Loucy (cell line): ENCODE results near the gene RBM44.
"Not testable (repeated sequence)": the region's sequence is repeated elsewhere in the genome, so short reads cannot be mapped to it uniquely, and the experiment has no call there.

ENCODE experiments used
- H2AFZ ChIP-seq: fragments of 200-600 bp; sonication (generic); 2 replicates; pipeline ENCODE4 v1.6.0; 2016; ENCODE audit warnings: antibody characterized with exemption, mild to moderate bottlenecking, low read length, moderate library complexity
- H3F3A ChIP-seq: fragments of 200-600 bp; 2 replicates; pipeline ENCODE4 v1.6.0; 2016; ENCODE audit warnings: antibody characterized with exemption, low read depth, mild to moderate bottlenecking
- H3K27me3 ChIP-seq: fragments of 200-600 bp; sonication (generic); 2 replicates; pipeline ENCODE4 v1.6.1; 2014; ENCODE audit warnings: low read length, mild to moderate bottlenecking; ENCODE audit not compliant: insufficient read depth, poor library complexity, severe bottlenecking
- H3K36me3 ChIP-seq: fragments of 200-600 bp; sonication (generic); 2 replicates; pipeline ENCODE4 v1.6.1; 2016; ENCODE audit warnings: low read length; ENCODE audit not compliant: insufficient read depth
- H3K4me1 ChIP-seq: fragments of 200-600 bp; sonication (generic); 2 replicates; pipeline ENCODE4 v1.5.1; 2014; ENCODE audit warnings: low read length, mild to moderate bottlenecking; ENCODE audit not compliant: insufficient read depth, poor library complexity, severe bottlenecking
- H3K4me2 ChIP-seq: fragments of 200-600 bp; sonication (generic); 2 replicates; pipeline ENCODE4 v1.6.0; 2014; ENCODE audit warnings: antibody characterized with exemption, low read length, low read depth, mild to moderate bottlenecking; ENCODE audit not compliant: poor library complexity, severe bottlenecking
- H3K4me3 ChIP-seq: fragments of 200-600 bp; sonication (generic); 2 replicates; pipeline ENCODE4 v1.5.1; 2014; ENCODE audit warnings: low read length, mild to moderate bottlenecking, mixed read lengths; ENCODE audit not compliant: poor library complexity, severe bottlenecking
- H3K79me2 ChIP-seq: fragments of 200-600 bp; sonication (generic); 2 replicates; pipeline ENCODE4 v1.6.1; 2014; ENCODE audit warnings: low read length; ENCODE audit not compliant: insufficient read depth
- H3K9ac ChIP-seq: fragments of 200-600 bp; sonication (generic); 2 replicates; pipeline ENCODE4 v1.6.0; 2014; ENCODE audit warnings: mild to moderate bottlenecking, low read depth, low read length, moderate library complexity; ENCODE audit not compliant: poor library complexity, severe bottlenecking
- H3K9me2 ChIP-seq: fragments of 200-600 bp; sonication (generic); replicated peaks from 2 replicates; pipeline ENCODE4 v1.6.1; 2016; ENCODE audit warnings: low read depth, low read length, mixed read lengths
- H3K9me3 ChIP-seq: fragments of 200-600 bp; sonication (generic); 2 replicates; pipeline ENCODE4 v1.6.1; 2014; ENCODE audit warnings: mild to moderate bottlenecking, antibody characterized with exemption, low read length, low read depth; ENCODE audit not compliant: insufficient read depth
- H4K20me1 ChIP-seq: fragments of 200-600 bp; sonication (generic); 2 replicates; pipeline ENCODE4 v1.6.0; 2014; ENCODE audit warnings: antibody characterized with exemption, low read length, mild to moderate bottlenecking; ENCODE audit not compliant: insufficient read depth, poor library complexity, severe bottlenecking
- EZH2phosphoT487 ChIP-seq: fragments of 200-600 bp; IDR thresholded peaks from 2 replicates; pipeline ENCODE4 v1.6.1; 2018; ENCODE audit warnings: antibody characterized with exemption, mild to moderate bottlenecking, moderate library complexity, borderline replicate concordance
- TF ChIP-seq, protein P1 (sequence below): fragments of 200-600 bp; sonication (generic); conservative IDR thresholded peaks from 2 replicates; pipeline ENCODE4 v1.5.1; 2014; ENCODE audit warnings: mild to moderate bottlenecking, antibody characterized with exemption, low read length

Gene RBM44

GRCh38 chr2:237835372-237835771 lies 36.8 kb downstream of the RBM44 start:
- Histone ChIP-seq H3K9me2 (no peaks in the 10 kb centered on the region), H3K4me2 (no peak overlapping the region), H3K36me3 (no peaks in the 10 kb centered on the region), H3K9ac (no peak overlapping the region), H4K20me1 (no peaks in the 10 kb centered on the region), H2AFZ (no peak overlapping the region), H3K27me3 (no peaks in the 10 kb centered on the region), H3K4me1 (peaks cover 21% of the 10 kb centered on the region), H3K4me3 (no peak overlapping the region), H3K79me2 (no peaks in the 10 kb centered on the region), H3F3A (no peaks in the 10 kb centered on the region), H3K9me3 (no peaks in the 10 kb centered on the region)
- TF ChIP-seq EZH2phosphoT487 = no peak
- TF ChIP-seq, protein P1, sequence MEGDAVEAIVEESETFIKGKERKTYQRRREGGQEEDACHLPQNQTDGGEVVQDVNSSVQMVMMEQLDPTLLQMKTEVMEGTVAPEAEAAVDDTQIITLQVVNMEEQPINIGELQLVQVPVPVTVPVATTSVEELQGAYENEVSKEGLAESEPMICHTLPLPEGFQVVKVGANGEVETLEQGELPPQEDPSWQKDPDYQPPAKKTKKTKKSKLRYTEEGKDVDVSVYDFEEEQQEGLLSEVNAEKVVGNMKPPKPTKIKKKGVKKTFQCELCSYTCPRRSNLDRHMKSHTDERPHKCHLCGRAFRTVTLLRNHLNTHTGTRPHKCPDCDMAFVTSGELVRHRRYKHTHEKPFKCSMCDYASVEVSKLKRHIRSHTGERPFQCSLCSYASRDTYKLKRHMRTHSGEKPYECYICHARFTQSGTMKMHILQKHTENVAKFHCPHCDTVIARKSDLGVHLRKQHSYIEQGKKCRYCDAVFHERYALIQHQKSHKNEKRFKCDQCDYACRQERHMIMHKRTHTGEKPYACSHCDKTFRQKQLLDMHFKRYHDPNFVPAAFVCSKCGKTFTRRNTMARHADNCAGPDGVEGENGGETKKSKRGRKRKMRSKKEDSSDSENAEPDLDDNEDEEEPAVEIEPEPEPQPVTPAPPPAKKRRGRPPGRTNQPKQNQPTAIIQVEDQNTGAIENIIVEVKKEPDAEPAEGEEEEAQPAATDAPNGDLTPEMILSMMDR = no peak

DNA sequence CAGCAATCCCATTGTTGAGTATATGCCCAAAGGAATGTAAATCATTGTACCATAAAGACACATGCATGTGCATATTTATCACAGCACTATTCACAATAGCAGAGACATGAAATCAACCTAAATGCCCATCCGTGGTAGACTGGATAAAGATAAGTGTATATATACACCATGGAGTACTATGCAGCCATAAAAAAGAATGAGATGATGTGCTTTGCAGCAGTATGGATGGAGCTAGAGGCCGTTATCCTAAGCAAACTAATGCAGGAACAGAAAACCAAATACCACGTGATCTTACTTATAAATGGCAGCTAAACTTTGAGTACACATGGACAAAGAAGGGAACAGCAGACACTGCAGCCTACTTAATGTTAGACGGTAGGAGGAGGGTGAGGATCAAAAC lies 42.5 kb downstream of the RBM44 start:
- Histone ChIP-seq H3F3A (no peaks in the 10 kb centered on the region), H3K27me3 (no peaks in the 10 kb centered on the region), H3K9me3 (no peaks in the 10 kb centered on the region), H3K36me3 (no peaks in the 10 kb centered on the region), H3K9ac (no peak overlapping the region), H4K20me1 (no peaks in the 10 kb centered on the region), H2AFZ (no peak overlapping the region), H3K4me2 (no peak overlapping the region), H3K4me1 (no peaks in the 10 kb centered on the region), H3K79me2 (no peaks in the 10 kb centered on the region), H3K9me2 (no peaks in the 10 kb centered on the region), H3K4me3 (no peak overlapping the region)
- TF ChIP-seq, protein P1 = no peak
- TF ChIP-seq EZH2phosphoT487 = no peak

DNA sequence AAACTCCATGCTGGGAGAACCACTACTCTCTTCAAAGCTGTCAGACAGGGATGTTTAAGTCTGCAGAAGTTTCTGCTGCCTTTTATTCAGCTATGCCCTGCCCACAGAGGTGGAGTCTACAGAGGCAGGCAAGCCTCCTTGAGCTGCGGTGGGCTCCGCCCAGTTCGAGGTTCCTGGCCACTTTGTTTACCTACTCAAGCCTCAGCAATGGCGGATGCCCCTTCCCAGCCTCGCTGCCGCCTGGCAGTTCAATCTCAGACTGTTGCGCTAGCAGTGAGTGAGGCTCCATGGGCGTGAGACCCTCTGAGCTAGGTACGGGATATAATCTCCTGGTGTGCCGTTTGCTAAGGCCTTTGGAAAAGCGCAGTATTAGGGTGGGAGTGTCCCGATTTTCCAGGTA lies 50.4 kb downstream of the RBM44 start:
- H3K79me2 ChIP-seq, H3K27me3 ChIP-seq, H3K4me1 ChIP-seq: not testable (repeated sequence)

DNA sequence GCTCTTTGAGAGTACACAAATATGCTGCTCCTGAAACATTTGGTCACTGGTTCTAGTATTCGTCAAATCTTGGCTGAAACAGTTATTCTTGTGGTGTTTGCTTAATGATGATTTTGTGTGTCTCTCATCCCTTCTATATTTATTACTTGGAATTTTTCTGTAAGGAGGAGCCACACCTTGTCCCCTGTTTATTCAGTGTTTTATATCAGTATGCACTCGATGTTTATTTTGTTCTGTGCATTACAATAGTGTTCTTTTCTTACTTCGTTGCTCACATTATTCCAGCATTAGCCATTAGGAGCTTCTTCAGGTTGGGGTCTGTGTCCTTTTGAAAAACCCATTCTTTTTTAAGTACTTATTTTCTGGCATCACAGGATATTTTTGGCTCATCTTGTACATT lies 55.7 kb downstream of the RBM44 start:
- Histone ChIP-seq H3K4me3 (no peak overlapping the region), H4K20me1 (no peaks in the 10 kb centered on the region), H3K9me2 (no peaks in the 10 kb centered on the region), H3K9ac (no peak overlapping the region), H3K79me2 (no peaks in the 10 kb centered on the region), H3K4me2 (no peak overlapping the region), H2AFZ (no peak overlapping the region), H3F3A (no peaks in the 10 kb centered on the region), H3K4me1 (peaks cover 2% of the 10 kb centered on the region), H3K27me3 (no peaks in the 10 kb centered on the region), H3K9me3 (peaks cover 1% of the 10 kb centered on the region; the same call in 1 of the 2 replicates), H3K36me3 (no peaks in the 10 kb centered on the region)
- TF ChIP-seq EZH2phosphoT487 = no peak
- TF ChIP-seq, protein P1 = no peak

More for the DNA sequence above, 50.4 kb downstream of the RBM44 start:
- not testable (repeated sequence) for H4K20me1 ChIP-seq, H2AFZ ChIP-seq, H3K4me3 ChIP-seq, H3K9ac ChIP-seq, H3F3A ChIP-seq, H3K4me2 ChIP-seq, H3K9me2 ChIP-seq, H3K36me3 ChIP-seq, H3K9me3 ChIP-seq
